ENCODE measurements around the gene TGFB1I1. TPM values are rescaled to one million over a fixed set of nuclear protein-coding genes. Genes with fewer than 3 reads are reported as not detected.
"Not testable (repeated sequence)": the region's sequence is repeated elsewhere in the genome, so short reads cannot be mapped to it uniquely, and the experiment has no call there.

Gene TGFB1I1
- total RNA-seq (2014; rRNA removed; shearing (Covaris generic)): 27.5 and 37.7 TPM in 2 replicates

DNA sequence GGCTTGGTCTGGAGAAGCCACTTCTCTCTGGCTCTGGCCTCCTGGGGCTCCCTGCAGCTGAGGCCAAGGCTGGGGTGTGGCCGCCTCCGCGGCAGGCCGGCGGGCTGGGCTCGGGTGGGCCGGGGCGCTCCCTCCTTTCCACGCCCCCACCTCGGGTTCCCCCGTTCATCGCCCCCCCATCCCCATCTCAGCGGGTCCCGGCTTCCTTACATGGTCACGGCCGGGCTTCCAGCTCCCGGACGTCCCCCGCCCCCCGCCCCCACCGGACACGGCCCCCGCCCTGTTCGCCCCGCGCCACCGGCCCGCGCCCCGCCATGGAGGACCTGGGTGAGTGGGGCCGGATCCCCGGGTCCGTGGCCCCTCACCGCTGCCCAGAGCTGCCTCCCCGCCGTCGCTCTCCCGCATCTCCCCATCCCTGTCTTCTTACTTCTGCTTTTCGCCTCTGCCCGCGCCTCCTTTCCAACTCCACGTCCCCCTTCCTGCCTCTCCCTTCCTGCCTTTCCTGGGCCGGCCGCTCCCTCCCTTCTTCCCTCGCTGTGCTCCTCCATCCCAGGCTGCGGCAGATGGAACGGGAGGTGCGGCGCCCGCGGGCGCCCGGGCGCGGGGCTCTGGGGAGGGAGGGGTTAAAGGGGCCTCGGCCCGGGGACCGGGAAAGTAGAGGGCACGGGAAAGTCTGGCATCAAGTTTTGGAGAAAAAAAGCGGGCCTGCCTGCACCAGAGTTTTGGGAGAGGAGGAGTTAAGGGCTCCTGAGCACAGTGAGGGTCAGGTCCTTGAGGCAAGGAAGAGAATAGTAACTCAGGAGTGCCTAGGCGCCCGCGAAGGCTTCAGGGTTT, at the start of gene TGFB1I1:
Gene TGFB1I1, plus strand, starts transcription at position 278 of the 834 bp plus-strand sequence. Its CDS starts 37 bp downstream, at position 315.
- DNase-seq (ENCODE audit: low read depth): peak; percentile 88

- DNase-seq (ENCODE audit: low read depth): no peak
Observed at GRCh38 chr16:31423241-31423640, 48.7 kb upstream of the TGFB1I1 start.

GRCh38 chr16:31423801-31424200, 48.2 kb upstream of the TGFB1I1 start:
- DNase-seq (ENCODE audit: low read depth): no peak

DNA sequence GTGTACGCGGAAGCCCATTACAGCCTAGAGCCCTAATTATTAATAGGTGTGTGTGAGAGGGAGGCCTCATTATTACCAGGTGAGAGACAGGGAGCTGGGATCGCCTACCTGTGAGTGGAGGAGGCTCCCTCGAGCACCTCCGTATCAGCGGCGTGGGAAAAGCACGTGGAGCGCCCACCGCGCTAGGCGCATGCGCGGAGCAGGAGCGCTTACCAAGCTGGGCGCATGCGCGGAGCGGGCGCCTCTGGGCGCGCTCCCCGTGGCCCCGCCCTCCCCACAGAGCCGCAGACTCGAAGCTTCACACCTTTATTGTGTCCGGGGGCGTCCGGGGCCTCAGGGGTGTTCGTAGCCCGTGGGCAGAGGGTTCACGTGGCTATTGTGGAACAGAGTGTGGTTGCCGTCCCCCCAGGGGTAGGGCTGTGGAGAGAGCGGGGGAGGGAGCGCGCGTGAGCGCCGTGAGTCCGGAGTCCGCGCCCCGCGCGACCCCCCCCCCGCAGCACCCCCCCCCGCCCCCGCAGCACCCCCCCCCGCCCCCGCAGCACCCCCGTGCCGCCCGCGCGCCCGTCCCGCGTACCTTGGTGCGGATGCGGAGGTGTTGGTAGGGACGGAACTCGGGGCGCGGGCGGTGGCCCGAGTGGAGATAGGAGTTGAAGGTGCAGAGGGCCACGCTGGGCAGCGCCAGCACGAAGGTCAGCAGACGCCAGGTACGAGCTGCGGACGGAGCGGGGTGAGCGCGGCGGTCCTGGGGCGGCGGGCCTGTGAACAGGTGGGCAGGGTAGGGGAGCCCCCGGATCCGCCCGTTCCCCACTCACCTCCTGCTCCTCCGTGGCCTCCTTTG, 44.3 kb upstream of the TGFB1I1 start:
- DNase-seq (ENCODE audit: low read depth): peak; percentile 18

DNA sequence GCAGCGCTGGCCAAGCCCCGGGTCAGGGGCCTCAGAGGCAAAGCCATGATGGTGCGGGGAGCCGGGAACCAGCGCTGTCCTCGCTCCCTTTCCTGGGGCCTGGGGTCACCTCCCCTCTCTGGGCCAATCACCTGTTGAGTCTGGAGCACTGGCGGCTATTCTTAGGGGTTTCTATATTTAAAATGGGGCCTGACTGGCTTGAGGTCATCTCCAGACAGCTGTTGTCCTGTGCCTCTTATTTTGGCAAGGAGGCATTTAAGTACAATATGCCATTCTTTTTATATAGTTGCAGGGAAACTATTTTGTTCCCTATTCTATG, 43.7 kb upstream of the TGFB1I1 start, which contains the start of gene COX6A2:
Gene COX6A2, minus strand, starts transcription at position 82 of the 319 bp plus-strand sequence. Its CDS starts 35 bp downstream, at position 47.
- no peak for DNase-seq (ENCODE audit: low read depth)

- no peak for DNase-seq (ENCODE audit: low read depth)
Observed at GRCh38 chr16:31428638-31429247, 43.2 kb upstream of the TGFB1I1 start.

GRCh38 chr16:31429314-31429713, 42.6 kb upstream of the TGFB1I1 start:
- no peak for DNase-seq (ENCODE audit: low read depth)

- no peak for DNase-seq (ENCODE audit: low read depth)
Observed at GRCh38 chr16:31429796-31430195, 42.2 kb upstream of the TGFB1I1 start.

DNA sequence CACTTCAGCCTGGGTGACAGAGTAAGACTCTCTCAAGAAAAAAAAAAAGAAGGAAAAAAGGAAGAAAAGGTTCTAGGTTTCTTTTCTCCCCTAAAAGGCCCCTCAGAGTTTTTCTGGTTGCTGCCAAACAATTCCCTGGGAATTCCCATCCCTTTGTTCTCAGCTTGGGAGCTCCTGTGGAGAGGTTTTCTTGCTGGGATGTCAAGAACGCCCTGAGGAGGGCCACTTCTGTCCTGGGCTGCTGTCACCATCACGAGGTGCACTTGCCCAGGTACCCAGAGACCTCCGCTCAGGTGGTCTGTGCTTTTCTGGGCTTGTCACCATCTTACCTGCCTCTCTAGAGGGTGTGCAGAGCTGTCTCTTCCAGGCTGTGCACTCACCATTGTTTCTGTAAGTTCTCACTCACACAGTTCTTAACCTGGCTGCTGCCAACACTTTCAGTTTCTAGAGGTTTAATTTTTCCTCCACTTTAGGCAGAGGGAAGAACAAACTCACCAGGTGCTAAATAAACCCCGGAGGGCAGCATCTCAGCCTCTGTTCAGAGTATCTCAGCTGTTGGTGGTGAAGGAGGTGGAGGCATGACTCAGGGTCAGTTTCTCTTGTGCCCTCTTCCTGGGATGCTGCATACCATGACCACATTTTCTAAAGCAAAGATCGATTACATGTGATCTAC, 41.4 kb upstream of the TGFB1I1 start:
- no peak for DNase-seq (ENCODE audit: low read depth)

DNA sequence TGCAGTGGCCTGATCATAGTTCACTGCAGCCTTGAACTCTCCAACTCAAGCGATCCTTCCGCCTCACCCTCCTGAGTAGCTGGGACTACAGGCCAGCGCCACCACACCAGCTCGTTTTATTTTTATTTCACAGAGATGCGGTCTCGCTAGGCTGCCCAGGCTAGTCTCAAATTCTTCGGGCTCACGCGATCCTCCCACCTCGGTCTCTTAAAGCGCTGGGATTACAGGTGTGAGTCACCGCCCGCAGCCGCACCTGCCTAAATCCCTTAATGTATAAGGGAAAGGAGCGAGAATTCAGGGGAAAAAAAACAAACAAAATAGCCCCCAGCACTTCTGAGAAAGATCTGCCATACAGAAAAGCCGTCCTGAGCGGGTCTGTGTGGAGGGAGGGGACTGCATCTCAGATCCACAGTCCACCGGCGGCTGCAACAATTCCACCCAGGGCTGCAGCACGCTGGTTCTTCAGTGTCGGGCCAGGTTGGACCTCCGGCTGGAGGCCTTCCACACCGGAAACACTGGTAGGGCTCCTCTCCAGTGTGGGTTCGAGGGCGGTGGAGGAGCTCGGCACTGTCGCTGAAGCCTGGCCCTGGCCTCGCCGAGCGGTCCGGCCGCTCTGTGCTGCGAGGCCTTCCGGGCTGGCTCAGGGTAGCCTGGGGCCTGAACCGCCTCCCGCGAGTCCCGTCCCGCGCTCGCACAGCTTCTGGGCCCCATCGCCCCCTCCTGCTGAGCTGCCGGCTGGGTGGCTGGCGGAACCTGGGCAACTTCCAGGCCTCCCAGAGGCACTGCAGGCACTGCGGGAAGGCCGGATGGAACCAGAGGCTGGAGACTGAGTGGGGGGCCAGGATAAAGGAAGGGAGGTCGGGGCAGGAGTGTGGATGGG, 36.4 kb upstream of the TGFB1I1 start:
- no peak for DNase-seq (ENCODE audit: low read depth)

GRCh38 chr16:31436221-31437045, 35.5 kb upstream of the TGFB1I1 start:
- no peak for DNase-seq (ENCODE audit: low read depth)

GRCh38 chr16:31438414-31438813, 33.5 kb upstream of the TGFB1I1 start:
- no peak for DNase-seq (ENCODE audit: low read depth)

GRCh38 chr16:31439023-31439422, 32.9 kb upstream of the TGFB1I1 start:
- DNase-seq (ENCODE audit: low read depth): not testable (repeated sequence)

DNA sequence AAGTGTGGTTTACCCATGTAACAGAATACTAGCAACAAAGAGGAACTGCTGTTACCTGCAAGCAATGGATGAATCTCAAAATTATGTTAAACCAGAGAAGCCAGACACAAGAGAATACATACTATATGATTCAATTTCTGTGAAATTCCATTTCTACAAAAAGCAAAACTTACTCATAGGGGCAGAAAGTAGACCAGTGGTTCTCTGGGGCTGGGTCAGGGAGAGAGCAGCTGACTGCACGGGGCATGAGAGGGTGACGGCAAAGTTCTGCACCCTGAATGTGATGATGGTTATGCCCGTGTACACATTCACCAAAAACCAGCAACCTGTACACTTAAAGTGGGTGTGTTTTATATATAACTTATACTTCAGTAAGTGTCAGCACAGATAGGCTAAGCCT, 32.4 kb upstream of the TGFB1I1 start:
- no peak for DNase-seq (ENCODE audit: low read depth)

- no peak for DNase-seq (ENCODE audit: low read depth)
Observed at GRCh38 chr16:31440516-31441184, 31.3 kb upstream of the TGFB1I1 start.

- no peak for DNase-seq (ENCODE audit: low read depth)
Observed at GRCh38 chr16:31441956-31442355, 30.0 kb upstream of the TGFB1I1 start.

DNA sequence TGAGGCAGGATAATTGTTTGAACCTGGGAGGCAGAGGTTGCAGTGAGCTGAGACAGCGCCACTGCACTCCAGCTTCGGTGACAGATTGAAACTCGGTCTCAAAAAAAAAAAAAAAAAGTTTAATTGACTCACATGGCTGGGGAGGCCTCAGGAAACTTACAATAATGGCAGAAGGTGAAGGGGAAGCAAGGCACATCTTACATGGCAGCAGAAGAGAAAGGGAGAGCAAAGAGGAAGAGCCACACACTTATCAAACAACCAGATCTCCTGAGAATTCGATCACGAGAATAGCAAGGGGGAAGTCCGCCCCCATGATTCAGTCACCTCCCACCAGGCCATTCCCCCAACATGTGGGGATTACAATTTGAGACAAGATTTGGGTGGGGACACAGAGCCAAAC, 26.0 kb upstream of the TGFB1I1 start:
- not testable (repeated sequence) for DNase-seq (ENCODE audit: low read depth)

DNA sequence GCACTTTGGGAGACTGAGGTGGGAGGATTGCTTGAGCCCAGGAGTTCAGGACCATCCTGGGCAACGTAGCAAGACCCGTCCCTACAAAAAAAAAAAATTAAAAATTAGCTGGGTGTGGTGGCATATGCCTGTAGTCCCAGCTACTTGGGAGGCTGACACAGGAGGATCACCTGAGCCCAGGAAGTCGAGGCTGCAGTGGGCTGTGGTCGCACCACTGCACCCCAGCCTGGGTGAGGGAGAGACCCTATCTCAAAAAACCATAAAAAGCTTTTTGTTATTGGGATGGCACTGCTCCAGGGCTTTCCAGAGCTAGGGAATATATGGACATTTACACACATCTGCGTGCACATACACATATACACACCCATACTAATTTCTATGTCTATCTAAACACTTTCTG, 20.8 kb upstream of the TGFB1I1 start:
- DNase-seq (ENCODE audit: low read depth): no peak

DNA sequence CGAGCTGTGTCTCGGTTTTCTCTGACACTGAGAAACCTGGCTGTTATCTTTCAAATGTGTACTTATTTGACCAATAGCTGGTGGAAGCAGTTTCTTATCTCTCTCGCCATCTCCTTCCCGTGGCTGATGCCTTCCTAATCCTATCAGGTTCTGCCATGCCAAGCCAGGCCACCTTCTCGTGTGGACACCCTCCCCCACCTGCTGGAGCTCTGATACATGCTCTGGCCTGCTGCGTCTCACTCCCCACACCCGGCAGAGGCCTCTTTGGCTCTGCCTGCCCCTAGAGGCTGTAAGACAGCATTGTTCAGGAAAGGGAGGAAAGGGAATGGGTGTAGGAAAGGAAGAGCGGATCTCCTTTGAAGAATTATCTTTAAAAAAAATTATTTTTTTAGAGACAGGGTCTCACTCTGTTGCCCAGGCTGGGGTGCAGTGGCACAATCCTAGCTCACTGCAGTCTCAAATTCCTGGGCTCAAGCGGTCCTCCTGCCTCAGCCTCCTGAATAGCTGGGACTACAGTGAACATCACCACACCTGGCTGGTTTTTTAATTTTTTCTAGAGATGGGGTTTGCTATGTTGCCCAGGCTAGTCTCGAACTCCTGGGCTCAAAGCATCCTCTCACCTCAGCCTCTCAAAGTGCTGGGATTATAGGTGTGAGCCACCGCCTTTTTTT, 20.1 kb upstream of the TGFB1I1 start:
- DNase-seq (ENCODE audit: low read depth): peak; percentile 46

Data from RPMI7951 (cell line).